Measurements from ENCODE around the gene RFX8. TPM values are rescaled to one million over a fixed set of nuclear protein-coding genes. Genes with fewer than 3 reads are reported as not detected.
A peak's percentile ranks its signal among the peaks of the same experiment; 100 is the strongest.

The RFX8 gene
- under 1 TPM in 1 of 2 donors, not detected in 1; 0.44 TPM for total RNA-seq
- 0.81 to 1.6 reads per million in 2 donors for total RNA-seq

DNA sequence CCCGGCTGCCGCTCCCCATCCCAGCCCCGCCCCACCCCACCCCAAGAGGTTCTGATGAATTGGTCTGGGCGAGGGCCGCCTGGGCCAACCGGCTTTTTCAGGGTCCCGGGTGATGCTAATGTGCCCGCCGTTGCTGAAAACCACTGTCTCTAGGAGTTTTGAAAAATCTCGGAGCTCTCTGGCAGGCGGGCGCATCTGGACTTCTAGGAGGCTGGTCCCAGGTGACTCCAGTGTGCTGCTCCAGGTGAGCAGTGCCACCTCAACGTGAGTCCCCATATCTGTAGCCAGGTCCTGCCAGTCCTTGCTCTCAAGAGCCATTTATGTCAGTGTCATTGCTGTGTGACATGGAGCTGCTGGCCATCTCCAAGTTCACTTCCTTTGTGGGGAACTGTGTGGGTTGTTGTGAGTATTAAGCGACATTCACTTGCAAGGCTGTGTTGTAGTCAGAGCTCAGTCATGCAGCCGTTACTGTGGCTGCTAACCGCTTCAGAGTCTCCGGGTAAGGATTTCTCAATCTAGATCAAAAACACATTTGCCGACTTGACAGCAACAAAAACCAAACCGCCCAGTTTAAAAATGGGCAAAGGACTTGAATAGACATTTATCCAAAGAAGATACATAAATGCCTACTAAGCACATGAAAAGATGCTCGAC lies at the start of gene RFX8:
TSS of gene RFX8 (minus strand) at position 382 of the 654 bp plus-strand sequence. CDS start 8,264 bp downstream, outside the sequence.
- H3K9me3 ChIP-seq (ENCODE audit: control insufficient read depth, low read length, poor library complexity, severe bottlenecking): no peaks in the 10 kb centered on the region
- peak; percentile 86 for ATAC-seq
- DNase-seq: peak in 1 of 3 donors; percentile 7
- peak within 1 kb of the TSS; percentile 82 for H3K4me3 Mint-ChIP-seq
- no peaks in the 10 kb centered on the region for H3K27me3 Mint-ChIP-seq
- H3K4me1 Mint-ChIP-seq: peaks cover 11% of the 10 kb centered on the region
- peak within 1 kb of the TSS; percentile 59 for H3K27ac Mint-ChIP-seq
- H3K36me3 Mint-ChIP-seq (ENCODE audit: low read depth): no peaks in the 10 kb centered on the region

DNA sequence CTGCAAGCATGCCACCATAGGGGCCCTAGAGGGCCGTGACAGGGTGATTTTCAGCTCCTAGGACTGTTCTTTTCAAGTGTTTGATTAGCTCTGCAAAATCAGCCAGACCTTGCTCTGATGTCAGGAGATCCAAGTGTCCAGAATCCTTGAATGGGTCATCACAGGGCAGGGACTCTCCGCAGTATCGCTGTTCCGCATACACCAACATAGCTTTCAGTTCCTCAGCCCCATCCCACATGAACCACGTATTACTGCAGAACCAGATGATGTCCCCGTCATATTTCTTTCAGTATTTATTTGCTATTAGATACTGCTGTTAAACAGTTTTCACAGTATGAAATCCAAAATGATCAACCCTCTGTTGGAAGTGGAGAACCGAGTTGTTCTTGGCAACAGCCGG lies 46.6 kb upstream of the RFX8 start:
- H3K4me3 Mint-ChIP-seq: no peak overlapping the region
- peaks cover 12% of the 10 kb centered on the region for H3K4me1 Mint-ChIP-seq
- ATAC-seq: no peak
- no peak for DNase-seq
- H3K36me3 Mint-ChIP-seq (ENCODE audit: low read depth): no peaks in the 10 kb centered on the region
- H3K27me3 Mint-ChIP-seq: no peaks in the 10 kb centered on the region
- H3K27ac Mint-ChIP-seq: no peak overlapping the region
- no peaks in the 10 kb centered on the region for H3K9me3 ChIP-seq (ENCODE audit: control insufficient read depth, low read length, poor library complexity, severe bottlenecking)

DNA sequence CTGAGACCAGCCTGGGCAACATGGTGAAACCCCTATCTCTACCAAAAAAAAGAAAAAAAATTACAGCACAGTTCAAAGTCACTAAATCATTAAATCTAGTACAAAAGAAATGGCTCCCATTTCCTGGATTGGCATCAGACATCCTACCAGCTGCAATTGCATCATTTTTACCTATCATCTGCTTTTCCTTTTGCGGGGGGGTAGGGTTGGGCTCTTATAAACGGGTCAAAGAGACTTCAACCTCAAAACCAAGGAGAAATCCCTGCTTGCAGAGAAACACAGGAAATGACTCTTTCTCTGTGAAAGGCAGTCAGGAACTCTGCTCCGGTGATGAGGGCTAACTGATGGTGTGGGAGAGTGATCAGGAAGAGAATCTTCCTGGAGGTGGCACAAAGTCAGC lies 45.3 kb upstream of the RFX8 start:
- Mint-ChIP-seq H3K4me1 (peaks cover 14% of the 10 kb centered on the region), H3K27me3 (no peaks in the 10 kb centered on the region), H3K27ac (no peak overlapping the region), H3K36me3 (ENCODE audit: low read depth) (no peaks in the 10 kb centered on the region), H3K4me3 (no peak overlapping the region)
- ATAC-seq: no peak
- no peak for DNase-seq
- no peaks in the 10 kb centered on the region for H3K9me3 ChIP-seq (ENCODE audit: control insufficient read depth, low read length, poor library complexity, severe bottlenecking)

DNA sequence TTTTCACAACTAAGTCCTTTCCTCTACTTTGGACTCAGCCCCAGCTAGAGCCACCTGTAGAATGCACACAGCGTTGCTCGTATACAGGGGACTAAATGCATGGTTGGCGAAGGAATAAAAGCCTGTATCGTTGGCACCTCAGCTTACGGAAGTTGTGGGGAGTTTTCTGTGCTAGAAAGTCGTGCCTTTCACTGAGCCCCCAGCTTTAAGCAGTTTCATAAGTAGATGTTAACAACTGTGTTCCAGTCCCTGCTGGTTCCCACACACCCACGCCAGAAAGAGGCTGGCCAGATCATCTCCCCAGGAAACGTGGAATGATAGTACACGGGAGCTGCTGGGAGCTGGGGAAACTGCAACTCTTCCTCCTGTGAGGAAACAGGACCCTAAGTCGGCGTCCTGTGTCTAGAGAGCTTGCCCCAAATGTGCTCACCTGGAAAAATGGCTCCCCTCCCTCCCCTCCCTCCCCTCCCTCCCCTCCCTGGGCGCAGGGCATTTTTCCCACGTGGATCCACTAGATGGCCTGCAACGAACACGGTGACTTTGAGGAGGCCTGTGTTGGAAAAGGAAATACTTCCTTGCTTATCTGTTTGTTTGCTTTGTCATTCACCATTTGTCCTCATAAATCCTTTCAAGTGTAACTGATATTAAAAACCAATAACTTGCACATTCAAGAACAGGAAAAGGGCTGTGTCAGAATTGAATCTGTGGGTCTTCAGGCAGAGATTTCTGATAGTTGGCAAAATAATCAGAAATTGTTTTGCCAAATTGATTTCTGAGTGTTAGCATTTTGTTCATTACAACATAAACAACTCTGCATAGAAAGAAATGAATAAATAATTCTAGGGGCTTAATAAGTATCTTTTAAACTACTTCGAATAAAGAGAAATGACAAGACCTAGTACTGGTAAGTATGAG lies 43.9 kb upstream of the RFX8 start:
- H3K27ac Mint-ChIP-seq: no peak overlapping the region
- H3K9me3 ChIP-seq (ENCODE audit: control insufficient read depth, low read length, poor library complexity, severe bottlenecking): no peaks in the 10 kb centered on the region

DNA sequence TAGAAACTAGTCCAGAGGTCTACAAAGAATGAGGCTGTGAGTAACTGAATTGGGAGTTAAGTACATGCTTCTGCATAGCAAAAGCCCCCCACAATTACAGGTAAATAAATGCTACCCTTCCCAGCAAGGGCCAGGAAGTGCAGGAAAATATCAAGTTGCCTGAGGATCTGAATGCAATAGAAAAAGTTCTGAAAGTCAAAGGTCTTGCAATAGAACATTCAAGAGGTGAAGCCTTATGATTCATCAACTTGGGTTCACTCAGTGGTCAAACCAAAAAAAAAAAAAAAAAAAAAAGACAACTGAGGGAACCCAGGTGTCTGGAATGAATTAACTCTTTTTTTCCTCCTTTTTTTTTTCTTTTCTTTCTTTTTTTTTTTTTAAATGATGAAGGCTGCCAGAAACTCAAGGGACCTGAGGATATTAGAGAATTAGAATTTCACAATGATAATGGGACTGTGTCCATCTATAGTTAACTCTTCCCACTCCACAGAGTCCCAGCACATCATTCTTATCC lies 42.9 kb upstream of the RFX8 start:
- Mint-ChIP-seq H3K27ac (no peak overlapping the region), H3K4me3 (no peak overlapping the region), H3K27me3 (no peaks in the 10 kb centered on the region), H3K4me1 (peaks cover 14% of the 10 kb centered on the region), H3K36me3 (ENCODE audit: low read depth) (no peaks in the 10 kb centered on the region)
- DNase-seq: no peak
- ATAC-seq: no peak
- no peaks in the 10 kb centered on the region for H3K9me3 ChIP-seq (ENCODE audit: control insufficient read depth, low read length, poor library complexity, severe bottlenecking)

More for the DNA sequence above, 43.9 kb upstream of the RFX8 start:
- H3K27me3 Mint-ChIP-seq: no peaks in the 10 kb centered on the region
- no peak overlapping the region for H3K4me3 Mint-ChIP-seq
- peaks cover 14% of the 10 kb centered on the region for H3K4me1 Mint-ChIP-seq
- no peaks in the 10 kb centered on the region for H3K36me3 Mint-ChIP-seq (ENCODE audit: low read depth)
- no peak for DNase-seq
- ATAC-seq: no peak

DNA sequence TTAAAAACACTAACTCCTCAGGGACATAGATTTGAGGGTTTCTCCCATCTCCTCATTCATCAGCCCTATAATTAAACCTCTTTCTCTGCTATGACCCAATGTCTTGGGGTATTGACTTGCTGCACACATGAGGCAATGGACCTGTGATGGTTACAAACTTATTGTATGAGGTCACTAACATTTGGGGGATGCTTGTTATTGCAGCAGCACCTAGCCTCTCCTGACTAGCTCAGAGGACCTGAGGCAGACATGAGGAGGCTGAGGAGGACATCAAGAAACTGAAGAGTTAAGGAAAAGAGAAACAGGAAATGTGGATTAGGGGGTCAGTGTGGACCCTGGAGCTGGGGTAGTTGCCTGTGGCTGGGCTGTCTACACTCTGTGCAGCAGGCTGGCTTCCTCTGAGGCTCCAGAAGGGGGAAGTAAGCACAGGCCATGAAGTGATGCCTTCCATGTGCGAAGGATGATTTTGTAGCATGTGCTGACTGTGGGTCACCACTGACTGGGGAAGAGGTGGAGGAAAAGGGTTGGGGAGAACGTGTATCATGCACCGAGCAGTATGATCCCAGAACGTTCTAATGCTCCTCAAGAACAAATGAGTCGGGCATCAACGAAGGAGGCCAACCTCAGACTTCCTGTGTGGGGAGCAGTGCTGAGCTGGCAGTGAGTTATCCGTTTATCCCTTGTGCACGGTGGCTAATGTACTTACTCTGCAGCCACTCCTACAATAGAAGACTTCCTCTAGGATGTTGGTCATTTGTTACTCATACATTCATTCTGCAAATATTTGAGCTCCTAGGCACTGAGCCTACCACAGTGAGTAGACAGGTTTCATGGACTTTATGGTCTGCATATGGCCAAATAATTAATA lies 42.1 kb upstream of the RFX8 start:
- ATAC-seq (peak; percentile 56), DNase-seq (no peak)
- no peak overlapping the region for H3K4me3 Mint-ChIP-seq
- no peaks in the 10 kb centered on the region for H3K36me3 Mint-ChIP-seq (ENCODE audit: low read depth)
- peaks cover 14% of the 10 kb centered on the region for H3K4me1 Mint-ChIP-seq
- no peak overlapping the region for H3K27ac Mint-ChIP-seq
- no peaks in the 10 kb centered on the region for H3K27me3 Mint-ChIP-seq
- H3K9me3 ChIP-seq (ENCODE audit: control insufficient read depth, low read length, poor library complexity, severe bottlenecking): no peaks in the 10 kb centered on the region

DNA sequence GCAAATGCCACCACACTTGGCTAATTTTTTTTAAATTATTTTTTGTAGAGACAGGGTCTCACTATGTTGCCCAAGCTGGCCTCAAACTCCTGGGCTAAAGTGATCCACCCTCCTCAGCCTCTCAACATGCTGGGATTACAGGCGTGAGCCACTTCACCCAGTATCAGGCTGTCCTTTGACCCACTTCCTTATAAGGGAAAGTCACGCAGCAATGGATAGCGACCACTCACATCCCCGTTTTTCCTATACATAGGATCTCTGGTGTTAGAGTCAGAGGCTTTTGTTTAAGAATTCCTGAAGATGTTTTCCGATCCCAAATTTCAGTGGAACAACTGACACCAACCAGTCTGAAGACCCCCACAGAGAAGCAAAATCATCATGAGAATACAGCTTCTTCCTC lies 41.4 kb upstream of the RFX8 start:
- no peak overlapping the region for H3K27ac Mint-ChIP-seq
- ATAC-seq (no peak), DNase-seq (no peak)
- no peaks in the 10 kb centered on the region for H3K36me3 Mint-ChIP-seq (ENCODE audit: low read depth)
- no peaks in the 10 kb centered on the region for H3K9me3 ChIP-seq (ENCODE audit: control insufficient read depth, low read length, poor library complexity, severe bottlenecking)
- no peak overlapping the region for H3K4me3 Mint-ChIP-seq
- H3K4me1 Mint-ChIP-seq: peaks cover 14% of the 10 kb centered on the region
- H3K27me3 Mint-ChIP-seq: no peaks in the 10 kb centered on the region

DNA sequence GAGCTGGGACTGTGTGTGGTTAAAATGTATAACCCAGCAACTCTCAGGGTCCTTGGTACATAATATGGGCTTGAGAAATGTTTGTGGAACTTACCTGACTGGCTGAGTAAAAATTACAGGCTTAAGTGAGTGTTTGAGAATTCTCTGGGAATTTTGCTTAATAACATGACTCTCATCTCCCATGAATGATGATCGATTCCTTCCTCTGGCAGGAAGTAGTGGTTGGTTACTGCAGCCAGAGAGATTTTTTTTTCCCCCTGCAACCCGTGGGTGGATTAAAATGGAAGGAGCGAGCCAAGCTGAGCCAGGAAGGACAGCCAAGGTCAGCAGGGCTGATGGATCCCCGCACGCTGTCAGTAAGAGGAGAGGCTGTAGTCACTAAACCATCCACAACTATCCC lies 40.6 kb upstream of the RFX8 start:
- ATAC-seq (no peak), DNase-seq (no peak)
- Mint-ChIP-seq H3K4me3 (no peak overlapping the region), H3K4me1 (peaks cover 13% of the 10 kb centered on the region), H3K36me3 (ENCODE audit: low read depth) (no peaks in the 10 kb centered on the region), H3K27me3 (no peaks in the 10 kb centered on the region), H3K27ac (no peak overlapping the region)
- no peaks in the 10 kb centered on the region for H3K9me3 ChIP-seq (ENCODE audit: control insufficient read depth, low read length, poor library complexity, severe bottlenecking)

DNA sequence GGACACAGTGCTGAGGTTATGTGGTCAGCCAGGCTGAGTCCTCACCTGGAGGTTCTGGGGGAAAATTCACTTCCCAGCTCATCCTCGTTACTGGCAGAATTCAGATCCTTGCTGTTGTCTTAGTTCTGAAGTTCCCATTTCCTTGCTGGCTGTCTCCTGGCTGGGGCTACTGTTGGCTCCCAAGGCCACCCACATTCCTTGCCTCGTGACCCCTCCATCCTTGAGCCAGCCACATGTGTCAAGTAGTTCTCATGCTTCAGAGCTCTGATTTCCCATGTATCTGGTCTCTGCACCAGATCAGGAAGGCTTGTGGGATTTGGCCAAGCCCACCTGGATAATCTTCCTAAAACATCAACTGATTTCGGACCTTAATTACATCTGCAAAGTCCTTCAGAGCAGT lies 38.1 kb upstream of the RFX8 start:
- Mint-ChIP-seq H3K27me3 (no peaks in the 10 kb centered on the region), H3K4me1 (peaks cover 12% of the 10 kb centered on the region), H3K4me3 (no peak overlapping the region), H3K36me3 (ENCODE audit: low read depth) (no peaks in the 10 kb centered on the region), H3K27ac (no peak overlapping the region)
- no peak for ATAC-seq
- DNase-seq: no peak
- H3K9me3 ChIP-seq (ENCODE audit: control insufficient read depth, low read length, poor library complexity, severe bottlenecking): no peaks in the 10 kb centered on the region

DNA sequence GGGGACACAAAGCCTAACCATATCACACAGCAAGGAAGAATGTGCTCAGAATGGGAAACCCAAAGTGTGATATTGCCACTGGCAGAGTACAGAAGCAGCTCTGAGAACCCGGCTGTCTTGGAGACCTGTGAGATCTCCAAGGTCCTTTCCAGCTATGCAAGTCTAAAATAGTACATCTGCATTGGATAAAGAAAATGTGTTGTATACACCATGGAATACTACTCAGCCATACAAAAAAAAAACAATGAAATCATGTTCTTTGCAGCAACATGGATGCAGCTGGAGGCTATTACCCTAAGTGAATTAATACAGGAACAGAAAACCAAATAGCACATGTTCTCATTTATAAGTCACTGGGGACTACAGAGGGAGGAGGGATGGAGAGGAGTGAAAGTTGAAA lies 36.5 kb upstream of the RFX8 start:
- Mint-ChIP-seq H3K4me3 (no peak overlapping the region), H3K4me1 (peaks cover 2% of the 10 kb centered on the region), H3K27ac (no peak overlapping the region), H3K27me3 (no peaks in the 10 kb centered on the region), H3K36me3 (ENCODE audit: low read depth) (no peaks in the 10 kb centered on the region)
- ATAC-seq (no peak), DNase-seq (no peak)
- no peaks in the 10 kb centered on the region for H3K9me3 ChIP-seq (ENCODE audit: control insufficient read depth, low read length, poor library complexity, severe bottlenecking)

DNA sequence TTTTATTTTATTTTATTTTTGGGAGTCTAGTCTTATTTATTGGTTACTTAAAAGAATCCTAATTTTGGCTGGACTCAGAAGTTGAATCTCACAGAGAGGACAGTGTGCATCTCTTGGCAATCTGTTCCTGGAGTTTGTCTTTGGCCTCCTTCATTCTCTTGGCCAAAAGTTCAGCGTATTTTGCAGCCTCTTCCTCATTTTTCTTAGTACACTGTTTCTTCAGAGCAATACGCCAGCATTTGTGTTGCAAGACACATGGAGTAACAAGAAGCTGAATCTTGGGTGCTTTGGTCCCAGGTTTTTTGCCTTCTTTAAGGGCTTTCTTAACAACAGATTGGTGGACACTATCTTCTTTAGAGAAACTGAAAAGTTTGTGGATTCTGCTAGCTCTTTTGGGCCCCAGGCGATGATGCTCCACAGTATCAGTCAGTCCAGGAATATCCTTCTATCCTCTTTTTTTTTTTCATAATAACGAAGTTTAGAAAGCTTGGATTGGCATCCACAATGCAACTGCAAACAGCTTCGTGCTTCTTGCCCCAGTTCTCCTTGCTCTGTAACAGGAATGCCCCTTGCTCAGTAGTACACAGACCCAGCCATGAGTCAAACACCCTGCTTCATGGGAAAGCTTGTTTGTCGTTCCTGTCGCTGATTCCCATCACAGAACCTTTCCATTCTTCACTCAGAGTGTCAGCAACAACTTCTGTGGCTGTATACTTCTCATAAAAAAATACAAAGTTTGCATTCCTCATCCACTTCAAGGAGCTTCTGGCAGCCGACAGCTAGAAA lies 34.8 kb upstream of the RFX8 start:
- ATAC-seq (no peak), DNase-seq (no peak)
- H3K4me1 Mint-ChIP-seq: no peaks in the 10 kb centered on the region
- H3K36me3 Mint-ChIP-seq (ENCODE audit: low read depth): no peaks in the 10 kb centered on the region
- H3K27ac Mint-ChIP-seq: no peak overlapping the region
- H3K4me3 Mint-ChIP-seq: no peak overlapping the region
- no peaks in the 10 kb centered on the region for H3K27me3 Mint-ChIP-seq
- H3K9me3 ChIP-seq (ENCODE audit: control insufficient read depth, low read length, poor library complexity, severe bottlenecking): no peaks in the 10 kb centered on the region

DNA sequence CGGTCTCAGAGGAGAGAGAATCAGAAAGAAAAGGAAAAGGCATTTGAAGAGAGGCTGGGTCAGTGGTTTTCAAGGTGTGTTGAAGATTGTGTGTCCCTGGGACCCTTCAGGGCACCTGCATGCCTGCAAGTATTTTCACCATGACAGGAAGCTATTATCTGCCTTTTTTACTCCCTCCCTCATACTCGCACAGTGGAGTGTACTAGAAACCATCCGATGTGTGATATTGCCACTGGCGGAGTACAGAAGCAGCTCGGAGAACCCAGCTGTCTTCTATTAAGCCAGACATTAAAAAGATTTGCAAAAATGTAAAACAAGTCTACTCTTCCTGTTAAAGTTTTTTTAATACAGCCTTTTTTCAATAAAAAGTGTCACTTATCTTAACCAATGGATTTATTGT lies 33.7 kb upstream of the RFX8 start:
- no peak for ATAC-seq
- Mint-ChIP-seq H3K4me3 (no peak overlapping the region), H3K27me3 (no peaks in the 10 kb centered on the region), H3K27ac (no peak overlapping the region), H3K4me1 (no peaks in the 10 kb centered on the region), H3K36me3 (ENCODE audit: low read depth) (no peaks in the 10 kb centered on the region)
- DNase-seq: no peak
- H3K9me3 ChIP-seq (ENCODE audit: control insufficient read depth, low read length, poor library complexity, severe bottlenecking): no peaks in the 10 kb centered on the region

All from T-helper 17 cell (primary cell).